CD14-positive monocyte (primary cell): ENCODE data around the gene SBF1. TPM values are rescaled to one million over a fixed set of nuclear protein-coding genes. Genes with fewer than 3 reads are reported as not detected.

ENCODE experiments used
- DNase-seq, 3 donors: peaks; one replicate each; pipeline ENCODE4 v3.0.0-alpha.2; 2011 to 2022
- H2AFZ ChIP-seq: 2 replicates; pipeline ENCODE4 v1.6.0; 2012; ENCODE audit warnings: mild to moderate bottlenecking, low read depth, low read length, inconsistent platforms; ENCODE audit not compliant: insufficient read depth, poor library complexity, severe bottlenecking
- H3K27ac ChIP-seq, 2 donors: 1 replicate in 1 of 2; 2 replicates in 1 of 2; pipeline ENCODE4 v1.5.1; 2012 to 2013; ENCODE audit warnings: low read length in 2 of 2, control low read depth in 1 of 2, inconsistent platforms in 1 of 2, low read depth in 1 of 2, mild to moderate bottlenecking in 1 of 2
- H3K27me3 ChIP-seq, 2 donors: one replicate each; pipeline versions ENCODE4 v1.6.0 to v1.6.1; 2011 to 2013; ENCODE audit warnings: low read length in 2 of 2; ENCODE audit not compliant: control insufficient read depth in 2 of 2, insufficient read depth in 2 of 2
- H3K36me3 ChIP-seq, 2 donors: replicated peaks in 1 of 2; 1 replicate in 1 of 2; 2 replicates in 1 of 2; pipeline versions ENCODE4 v1.5.1 to v1.6.1; 2012 to 2013; ENCODE audit warnings: low read length in 2 of 2, control low read depth in 1 of 2, inconsistent platforms in 1 of 2, mild to moderate bottlenecking in 1 of 2; ENCODE audit not compliant: insufficient read depth in 2 of 2, control insufficient read depth in 1 of 2
- H3K4me1 ChIP-seq, 2 donors: 1 replicate in 1 of 2; 2 replicates in 1 of 2; pipeline versions ENCODE4 v1.5.1 to v1.6.1; 2012 to 2013; ENCODE audit warnings: low read length in 2 of 2, control low read depth in 1 of 2, inconsistent platforms in 1 of 2, mild to moderate bottlenecking in 1 of 2, moderate library complexity in 1 of 2; ENCODE audit not compliant: insufficient read depth in 2 of 2, control insufficient read depth in 1 of 2
- H3K4me2 ChIP-seq: replicated peaks from 2 replicates; pipeline ENCODE3; 2012; ENCODE audit warnings: low read length, moderate library complexity, mild to moderate bottlenecking; ENCODE audit not compliant: poor library complexity, severe bottlenecking; ENCODE audit errors: extremely low read depth
- H3K4me3 ChIP-seq, 3 experiments: fragments of 200-600 bp in 1 of 3; sonication (generic) in 1 of 3; replicated peaks in 1 of 3; 1 replicate in 2 of 3; 2 replicates in 1 of 3; pipeline ENCODE4 v1.5.1; 2011 to 2013; ENCODE audit warnings: low read length in 3 of 3, mild to moderate bottlenecking in 3 of 3, control low read depth in 2 of 3, low read depth in 2 of 3, inconsistent platforms in 1 of 3, moderate library complexity in 1 of 3
- H3K79me2 ChIP-seq: 2 replicates; pipeline ENCODE4 v1.6.0; 2012; ENCODE audit warnings: mild to moderate bottlenecking, control low read depth, inconsistent platforms, low read length, moderate library complexity; ENCODE audit not compliant: insufficient read depth
- H3K9ac ChIP-seq: 2 replicates; pipeline ENCODE4 v1.6.0; 2017; ENCODE audit warnings: low read length, mild to moderate bottlenecking; ENCODE audit not compliant: insufficient read depth, poor library complexity, severe bottlenecking
- H3K9me3 ChIP-seq, 2 donors: replicated peaks in 1 of 2; 1 replicate in 1 of 2; 2 replicates in 1 of 2; pipeline versions ENCODE4 v1.5.1 to v1.6.1; 2012 to 2013; ENCODE audit warnings: low read length in 2 of 2, control low read depth in 1 of 2; ENCODE audit not compliant: control insufficient read depth in 1 of 2, insufficient read depth in 1 of 2
- H4K20me1 ChIP-seq: 2 replicates; pipeline ENCODE4 v1.6.0; 2012; ENCODE audit warnings: mild to moderate bottlenecking, low read length, control low read depth, moderate library complexity; ENCODE audit not compliant: insufficient read depth
- H3K27ac Mint-ChIP-seq, 7 donors: one replicate each; pipeline ENCODE4 v1.8.0; 2020; ENCODE audit warnings: mild to moderate bottlenecking in 7 of 7, mixed read lengths in 7 of 7, moderate library complexity in 6 of 7, inconsistent platforms in 2 of 7
- H3K27me3 Mint-ChIP-seq, 3 donors: one replicate each; pipeline ENCODE4 v1.8.0; 2021 to 2022; ENCODE audit warnings: low read depth in 3 of 3, mild to moderate bottlenecking in 3 of 3, mixed read lengths in 3 of 3, moderate library complexity in 3 of 3, inconsistent platforms in 1 of 3
- H3K36me3 Mint-ChIP-seq, 2 donors: one replicate each; pipeline ENCODE4 v1.8.0; 2020; ENCODE audit warnings: mixed read lengths in 2 of 2, inconsistent platforms in 1 of 2, mild to moderate bottlenecking in 1 of 2
- H3K4me1 Mint-ChIP-seq: one replicate; pipeline ENCODE4 v1.8.0; 2020; ENCODE audit warnings: mild to moderate bottlenecking, mixed read lengths
- H3K4me3 Mint-ChIP-seq, 2 donors: one replicate each; pipeline ENCODE4 v1.8.0; 2020; ENCODE audit warnings: mild to moderate bottlenecking in 2 of 2, mixed read lengths in 2 of 2, moderate library complexity in 1 of 2
- H3K9me3 Mint-ChIP-seq, 7 donors: one replicate each; pipeline ENCODE4 v1.8.0; 2020 to 2022; ENCODE audit warnings: mixed read lengths in 7 of 7, mild to moderate bottlenecking in 6 of 7, moderate library complexity in 6 of 7, inconsistent platforms in 2 of 7
- CTCF ChIP-seq: fragments of 200-600 bp; IDR thresholded peaks from one replicate; pipeline ENCODE4 v1.8.0; 2022; ENCODE audit warnings: antibody characterized with exemption, mild to moderate bottlenecking
- WGBS: methylation state at CpG from one replicate; pipeline ENCODE4 v1.1.5; 2013; ENCODE audit warnings: missing lambda C conversion rate; ENCODE audit not compliant: insufficient coverage; 5-methylcytosine and 5-hydroxymethylcytosine counted together
- intact Hi-C, 2 donors: fragments of 100-400 bp; cut with micrococcal nuclease; formaldehyde crosslinking; loops; one replicate each; pipeline versions ENCODE4 v1.15.0 to v1.15.1; 2023
- polyA plus RNA-seq, 3 donors: library from polyadenylated mRNA; depleted of rRNA in 1 of 3; unstranded in 2 of 3; stranded (reverse) in 1 of 3; fragments of 300-500 nt in 2 of 3; fragments of >200 nt in 1 of 3; fragmentation: Illumina TruSeq in 2 of 3; gene quantifications; 1 replicate in 2 of 3; 2 replicates in 1 of 3; pipeline ENCODE4 v1.2.3, GENCODE V29; 2012 to 2021

The SBF1 gene
- polyA plus RNA-seq, 3 donors = 4.0 to 45.9 (median 6.2) TPM

- H3K27ac ChIP-seq = no peak overlapping the region
- no peak overlapping the region for H3K4me2 ChIP-seq
- H3K4me1 ChIP-seq = peaks cover 9 to 15% of the 10 kb centered on the region in 2 donors
- H3K9ac ChIP-seq = no peak overlapping the region
- Mint-ChIP-seq H3K4me3 (no peak overlapping the region), H3K36me3 (peaks cover 15 to 26% of the 10 kb centered on the region in 2 donors), H3K27ac (peak overlapping the region in 1 of 7 donors; percentile 68), H3K27me3 (peaks cover under 1 to 4% (median 3%) of the 10 kb centered on the region in 3 donors), H3K9me3 (no peaks in the 10 kb centered on the region), H3K4me1 (peaks cover 10% of the 10 kb centered on the region)
- WGBS = 97% methylated on average over 18 of the region's 24 CpGs
- peaks cover 27% of the 10 kb centered on the region for H3K79me2 ChIP-seq
- TF ChIP-seq CTCF = no peak
- intact Hi-C loops = no loop called here
- no peaks in the 10 kb centered on the region for H4K20me1 ChIP-seq
- no peaks in the 10 kb centered on the region for H3K9me3 ChIP-seq
- no peak overlapping the region for H3K4me3 ChIP-seq
- H3K27me3 ChIP-seq = no peaks in the 10 kb centered on the region
- DNase-seq = peak in 1 of 3 donors; percentile 4
- H2AFZ ChIP-seq = no peak overlapping the region
- H3K36me3 ChIP-seq = peaks cover 30 to 36% of the 10 kb centered on the region in 2 donors
Observed at GRCh38 chr22:50502628-50503474, 28.0 kb upstream of the SBF1 start.

GRCh38 chr22:50502096-50502495, 27.3 kb upstream of the SBF1 start:
- H3K27ac Mint-ChIP-seq = peak overlapping the region in 1 of 7 donors; percentile 8
- Histone ChIP-seq H3K4me2 (no peak overlapping the region), H3K27ac (no peak overlapping the region), H3K27me3 (no peaks in the 10 kb centered on the region), H3K9ac (no peak overlapping the region), H3K36me3 (peaks cover 30 to 36% of the 10 kb centered on the region in 2 donors), H2AFZ (no peak overlapping the region), H4K20me1 (no peaks in the 10 kb centered on the region), H3K9me3 (no peaks in the 10 kb centered on the region), H3K79me2 (peaks cover 24% of the 10 kb centered on the region), H3K4me3 (no peak overlapping the region), H3K4me1 (peaks cover 7 to 12% of the 10 kb centered on the region in 2 donors)
- no peak overlapping the region for H3K4me3 Mint-ChIP-seq
- TF ChIP-seq CTCF = no peak
- DNase-seq = peak in 1 of 3 donors; percentile 3
- no peaks in the 10 kb centered on the region for H3K9me3 Mint-ChIP-seq
- peaks cover 7% of the 10 kb centered on the region for H3K4me1 Mint-ChIP-seq
- 94% methylated on average over 5 of the region's 6 CpGs for WGBS
- peaks cover 15 to 26% of the 10 kb centered on the region in 2 donors for H3K36me3 Mint-ChIP-seq
- intact Hi-C loops = no loop called here
- H3K27me3 Mint-ChIP-seq = peaks cover 5 to 8% (median 6%) of the 10 kb centered on the region in 3 donors
